Activated B cell treated with CpG ODN at 0.5 μM for 24 hours (primary cell): ENCODE data around the gene HMGXB4. TPM values are rescaled to one million over a fixed set of nuclear protein-coding genes. Genes with fewer than 3 reads are reported as not detected.

ENCODE experiments used
- ATAC-seq: fragments of 200-7000 bp; cut with Tn5 transposase; one replicate; pipeline ENCODE4 v1.10.0; 2021; ENCODE audit warnings: low read depth, mild to moderate bottlenecking, moderate library complexity
- CTCF ChIA-PET: fragments of 350-600 bp; sonication (Branson Sonifier 250); formaldehyde crosslinking; loops from one replicate; lab custom pipeline; 2021; ENCODE audit warnings: antibody characterized with exemption; lab: Charles Lee
- POLR2A ChIA-PET: fragments of 350-600 bp; sonication (Branson Sonifier 250); formaldehyde crosslinking; loops from one replicate; lab custom pipeline; 2021; ENCODE audit warnings: antibody characterized with exemption; lab: Charles Lee
- DNase-seq: peaks from one replicate; pipeline ENCODE4 v3.0.0; 2022
- H3K27ac Mint-ChIP-seq: one replicate; pipeline ENCODE4 v1.8.0; 2020; ENCODE audit warnings: mixed read lengths
- H3K27me3 Mint-ChIP-seq: one replicate; pipeline ENCODE4 v1.8.0; 2021; ENCODE audit warnings: mixed read lengths
- H3K36me3 Mint-ChIP-seq: one replicate; pipeline ENCODE4 v1.8.0; 2021; ENCODE audit warnings: low read depth, mixed read lengths
- H3K4me1 Mint-ChIP-seq: one replicate; pipeline ENCODE4 v1.8.0; 2021; ENCODE audit warnings: mixed read lengths
- H3K4me3 Mint-ChIP-seq: one replicate; pipeline ENCODE4 v1.8.0; 2020; ENCODE audit warnings: mild to moderate bottlenecking, mixed read lengths
- H3K9me3 Mint-ChIP-seq: one replicate; pipeline ENCODE4 v1.8.0; 2020; ENCODE audit warnings: mixed read lengths
- CTCF ChIP-seq: fragments of 200-600 bp; IDR thresholded peaks from one replicate; pipeline ENCODE4 v1.8.0; 2022; ENCODE audit warnings: antibody characterized with exemption, mild to moderate bottlenecking
- intact Hi-C: fragments of 100-400 bp; cut with micrococcal nuclease; formaldehyde crosslinking; loops from one replicate; pipeline ENCODE4 v1.15.1; 2024
- total RNA-seq: library from RNA; stranded (reverse); gene quantifications from 2 replicates; pipeline ENCODE4 v1.2.3, GENCODE V29; 2022

Gene HMGXB4
- total RNA-seq, 1 donor from 2014 or later = 24.8 TPM

DNA sequence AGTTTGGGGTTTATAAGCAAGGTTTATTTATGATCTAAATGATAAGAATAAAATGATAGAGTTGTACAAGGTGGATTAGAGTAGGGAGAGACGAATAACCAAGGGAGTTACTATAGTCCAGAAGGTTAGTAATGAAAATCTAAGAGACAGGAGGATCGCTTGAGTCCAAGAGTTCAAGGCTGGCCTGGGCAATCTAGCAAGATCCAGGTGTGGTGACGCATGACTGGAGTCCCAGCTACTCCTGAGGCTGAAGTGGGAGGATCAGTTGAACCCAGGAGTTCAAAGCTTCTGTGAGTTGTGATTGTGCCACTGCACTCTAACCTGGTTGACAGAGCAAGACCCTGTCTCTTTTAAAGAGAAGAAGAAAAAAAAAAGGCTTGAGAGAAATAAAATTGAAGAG lies 12.3 kb downstream of the HMGXB4 start:
- DNase-seq (no peak), ATAC-seq (no peak)
- H3K36me3 Mint-ChIP-seq = peaks cover 75% of the 10 kb centered on the region
- intact Hi-C loops = no loop called here
- CTCF ChIA-PET = interaction anchor here (1.0 kb wide), 1 partner anchor 38 kb away, joined by 4 read pairs; no protein-coding TSS in a partner anchor
- H3K9me3 Mint-ChIP-seq = no peaks in the 10 kb centered on the region
- TF ChIP-seq CTCF = no peak
- POLR2A ChIA-PET = no interaction called here
- H3K27me3 Mint-ChIP-seq = no peaks in the 10 kb centered on the region
- no peak overlapping the region for H3K27ac Mint-ChIP-seq
- no peak overlapping the region for H3K4me3 Mint-ChIP-seq
- H3K4me1 Mint-ChIP-seq = no peaks in the 10 kb centered on the region

- no peak for ATAC-seq
- no peak overlapping the region for H3K4me3 Mint-ChIP-seq
- DNase-seq = no peak
- intact Hi-C loops = no loop called here
- CTCF ChIA-PET = no interaction called here
- POLR2A ChIA-PET = no interaction called here
- TF ChIP-seq CTCF = no peak
- no peaks in the 10 kb centered on the region for H3K9me3 Mint-ChIP-seq
- no peaks in the 10 kb centered on the region for H3K4me1 Mint-ChIP-seq
- peaks cover 57% of the 10 kb centered on the region for H3K36me3 Mint-ChIP-seq
- no peaks in the 10 kb centered on the region for H3K27me3 Mint-ChIP-seq
- H3K27ac Mint-ChIP-seq = no peak overlapping the region
Observed at GRCh38 chr22:35274154-35274871, 17.0 kb downstream of the HMGXB4 start.

GRCh38 chr22:35275580-35275979 lies 18.3 kb downstream of the HMGXB4 start:
- CTCF ChIA-PET = no interaction called here
- H3K4me1 Mint-ChIP-seq = no peaks in the 10 kb centered on the region
- ATAC-seq (no peak), DNase-seq (no peak)
- H3K36me3 Mint-ChIP-seq = peaks cover 58% of the 10 kb centered on the region
- H3K4me3 Mint-ChIP-seq = no peak overlapping the region
- no peaks in the 10 kb centered on the region for H3K27me3 Mint-ChIP-seq
- H3K9me3 Mint-ChIP-seq = no peaks in the 10 kb centered on the region
- POLR2A ChIA-PET = no interaction called here
- H3K27ac Mint-ChIP-seq = no peak overlapping the region
- intact Hi-C loops = no loop called here
- TF ChIP-seq CTCF = no peak

GRCh38 chr22:35276019-35276418 lies 18.7 kb downstream of the HMGXB4 start:
- Mint-ChIP-seq H3K4me3 (no peak overlapping the region), H3K4me1 (no peaks in the 10 kb centered on the region), H3K27ac (no peak overlapping the region), H3K36me3 (peaks cover 59% of the 10 kb centered on the region), H3K9me3 (no peaks in the 10 kb centered on the region), H3K27me3 (no peaks in the 10 kb centered on the region)
- no peak for TF ChIP-seq CTCF
- DNase-seq (no peak), ATAC-seq (no peak)
- CTCF ChIA-PET = no interaction called here
- intact Hi-C loops = no loop called here
- POLR2A ChIA-PET = no interaction called here

- intact Hi-C loops = no loop called here
- peaks cover 73% of the 10 kb centered on the region for H3K36me3 Mint-ChIP-seq
- DNase-seq (no peak), ATAC-seq (no peak)
- no peaks in the 10 kb centered on the region for H3K9me3 Mint-ChIP-seq
- no peaks in the 10 kb centered on the region for H3K27me3 Mint-ChIP-seq
- ChIA-PET CTCF (no interaction called here), POLR2A (no interaction called here)
- H3K4me3 Mint-ChIP-seq = no peak overlapping the region
- TF ChIP-seq CTCF = no peak
- no peak overlapping the region for H3K27ac Mint-ChIP-seq
- no peaks in the 10 kb centered on the region for H3K4me1 Mint-ChIP-seq
Observed at GRCh38 chr22:35288116-35288515, 30.8 kb downstream of the HMGXB4 start.
